HCT116 (cell line): ENCODE results near the gene CAV2. TPM values are rescaled to one million over a fixed set of nuclear protein-coding genes. Genes with fewer than 3 reads are reported as not detected.
A peak's percentile ranks its signal among the peaks of the same experiment; 100 is the strongest.

Experiments used
- ATAC-seq: fragments of 200-7000 bp; cut with Tn5 transposase; 2 replicates; pipeline ENCODE4 v1.9.1; 2020; ENCODE audit warnings: mild to moderate bottlenecking, moderate library complexity
- BruUV-seq: library from RNA; stranded (reverse); fragments of 400-500 nt; replicated peaks from 2 replicates; lab custom pipeline; 2021; lab: Mats Ljungman, UMichigan
- CTCF ChIA-PET: fragments of 300-600 bp; sonication (Branson Sonifier 250); formaldehyde crosslinking; loops from one replicate; lab custom pipeline; 2021; ENCODE audit warnings: antibody characterized with exemption; lab: Charles Lee
- POLR2A ChIA-PET: fragments of 300-600, 350-600 bp; sonication (Branson Sonifier 250); formaldehyde crosslinking; loops from one replicate; lab custom pipeline; 2021; ENCODE audit warnings: antibody characterized with exemption; lab: Charles Lee
- RAD21 ChIA-PET, 2 experiments: fragments of 300-600 bp; sonication (Branson Sonifier 250); formaldehyde crosslinking; loops; one replicate each; lab custom pipeline; 2023; ENCODE audit warnings: low total read pairs in 2 of 2; ENCODE audit not compliant: uncharacterized antibody in 2 of 2, unreplicated experiment in 2 of 2, low non-redundant PET in 1 of 2; lab: Charles Lee
- DNase-seq: peaks from one replicate; pipeline ENCODE4 v3.0.0-alpha.2; 2010; ENCODE audit warnings: low read depth, low spot score
- H2AFZ ChIP-seq: fragments of 200-600 bp; shearing (Covaris generic), sonication (generic); 2 replicates; pipeline ENCODE4 v1.6.1; 2017; ENCODE audit warnings: low read depth, mixed run types, mixed read lengths, antibody characterized with exemption, low read length; ENCODE audit not compliant: poor library complexity, severe bottlenecking
- H3K27ac ChIP-seq: 2 replicates; pipeline ENCODE4 v1.5.1; 2012; ENCODE audit warnings: low read depth, low read length
- H3K27me3 ChIP-seq: fragments of 200-600 bp; sonication (generic); 2 replicates; pipeline ENCODE4 v1.6.1; 2016; ENCODE audit warnings: mixed run types, low read length, mixed read lengths; ENCODE audit not compliant: insufficient read depth
- H3K36me3 ChIP-seq, 2 experiments: fragments of 200-500 bp in 1 of 2; fragments of 200-600 bp in 1 of 2; sonication (Bioruptor generic) in 1 of 2; sonication (generic) in 1 of 2; 2 replicates each; pipeline versions ENCODE4 v1.5.1 to v1.6.1; 2014 to 2016; ENCODE audit warnings: low read length in 2 of 2, inconsistent platforms in 1 of 2, mixed read lengths in 1 of 2, mixed run types in 1 of 2; ENCODE audit not compliant: insufficient read depth in 2 of 2, control insufficient read depth in 1 of 2
- H3K4me1 ChIP-seq, 2 experiments: fragments of 200-600 bp in 1 of 2; sonication (generic) in 1 of 2; 2 replicates each; pipeline versions ENCODE4 v1.5.1 to v1.6.1; 2012 to 2017; ENCODE audit warnings: low read length in 2 of 2, inconsistent platforms in 1 of 2, mild to moderate bottlenecking in 1 of 2, mixed read lengths in 1 of 2, mixed run types in 1 of 2, moderate library complexity in 1 of 2; ENCODE audit not compliant: insufficient read depth in 2 of 2, control insufficient read depth in 1 of 2
- H3K4me2 ChIP-seq: fragments of 200-600 bp; sonication (generic); 2 replicates; pipeline ENCODE4 v1.6.1; 2017; ENCODE audit warnings: mixed run types, low read length, mixed read lengths
- H3K4me3 ChIP-seq, 2 experiments: fragments of 200-600 bp in 1 of 2; sonication (generic) in 1 of 2; replicated peaks in 1 of 2; 2 replicates each; pipeline ENCODE4 v1.5.1; 2011 to 2016; ENCODE audit warnings: low read length in 2 of 2, control low read depth in 1 of 2, low read depth in 1 of 2, mild to moderate bottlenecking in 1 of 2, mixed read lengths in 1 of 2, mixed run types in 1 of 2
- H3K79me2 ChIP-seq: fragments of 200-600 bp; sonication (generic); 2 replicates; pipeline ENCODE4 v1.6.1; 2017; ENCODE audit warnings: mild to moderate bottlenecking, mixed run types, low read length, moderate library complexity, mixed read lengths; ENCODE audit not compliant: insufficient read depth
- H3K9ac ChIP-seq: fragments of 200-600 bp; sonication (generic); 2 replicates; pipeline ENCODE4 v1.6.1; 2016; ENCODE audit warnings: low read length, mixed read lengths
- H3K9me2 ChIP-seq: fragments of 200-600 bp; sonication (generic), shearing (Covaris generic); 2 replicates; pipeline ENCODE4 v1.6.1; 2017; ENCODE audit warnings: mixed run types, mild to moderate bottlenecking, moderate library complexity; ENCODE audit not compliant: insufficient read depth
- H3K9me3 ChIP-seq, 2 experiments: fragments of 200-500 bp in 1 of 2; fragments of 200-600 bp in 1 of 2; sonication (Bioruptor generic) in 1 of 2; sonication (generic) in 1 of 2; 2 replicates each; pipeline ENCODE4 v1.6.1; 2014 to 2017; ENCODE audit warnings: low read length in 2 of 2, mixed read lengths in 2 of 2, inconsistent platforms in 1 of 2, low read depth in 1 of 2, mild to moderate bottlenecking in 1 of 2, mixed run types in 1 of 2, moderate library complexity in 1 of 2; ENCODE audit not compliant: control insufficient read depth in 1 of 2, insufficient read depth in 1 of 2
- H4K20me1 ChIP-seq: fragments of 200-600 bp; sonication (generic), shearing (Covaris generic); 2 replicates; pipeline ENCODE4 v1.6.1; 2017; ENCODE audit warnings: mixed run types, mild to moderate bottlenecking, moderate library complexity; ENCODE audit not compliant: insufficient read depth
- SIN3A ChIP-seq: IDR thresholded peaks from 2 replicates; pipeline ENCODE4 v1.6.1; 2012; ENCODE audit warnings: low read depth
- ZBTB33 ChIP-seq: IDR thresholded peaks from 2 replicates; pipeline ENCODE4 v1.6.1; 2011; ENCODE audit warnings: mild to moderate bottlenecking, low read length, moderate library complexity; ENCODE audit not compliant: insufficient replicate concordance; ENCODE audit errors: extremely low read depth
- intact Hi-C: fragments of 100-400 bp; cut with micrococcal nuclease; formaldehyde crosslinking; loops from 2 replicates; pipeline ENCODE4 v1.10.0; 2022
- total RNA-seq: library from RNA; stranded (reverse); gene quantifications from one replicate; pipeline ENCODE4 v1.2.1, GENCODE V29; 2021; ENCODE audit not compliant: unreplicated experiment

Gene CAV2
- total RNA-seq, 1 experiment from 2014 or later: 157 TPM

GRCh38 chr7:116500078-116500853, 728 bp downstream of the CAV2 start:
- peak overlapping the region; percentile 98 for H3K9ac ChIP-seq
- no peaks in the 10 kb centered on the region for H3K9me2 ChIP-seq
- BruUV-seq: no TSS peak
- ChIA-PET CTCF (interaction anchor here (1.0 kb wide), 1 partner anchor 91 kb away, joined by 3 read pairs; no protein-coding TSS in a partner anchor), RAD21 (interaction anchor here (1.2 to 1.4 kb wide), 2 partner anchors 26 kb away, joined by 3 to 6 read pairs; no protein-coding TSS in a partner anchor), POLR2A (interaction anchor here (0.9 to 1.6 kb wide), 3 partner anchors 11 to 243 kb away, joined by 3 to 6 read pairs (median 4); no protein-coding TSS in a partner anchor)
- H3K27ac ChIP-seq: peak overlapping the region; percentile 98
- peaks cover 23 to 61% of the 10 kb centered on the region in 2 experiments for H3K4me1 ChIP-seq
- peak overlapping the region; percentile 73 to 95 for H3K4me3 ChIP-seq
- peak overlapping the region; percentile 84 for H3K4me2 ChIP-seq
- DNase-seq (no peak), ATAC-seq (peak; percentile 18)
- TF ChIP-seq ZBTB33 (no peak), SIN3A (peak; percentile 50)
- peaks cover 0 to 7% of the 10 kb centered on the region in 2 experiments; a peak in 1 of 4 replicates for H3K9me3 ChIP-seq
- no peak overlapping the region for H2AFZ ChIP-seq
- peaks cover 0 to 40% of the 10 kb centered on the region in 2 experiments; a peak in 2 of 4 replicates for H3K36me3 ChIP-seq
- no peaks in the 10 kb centered on the region for H4K20me1 ChIP-seq
- H3K27me3 ChIP-seq: no peaks in the 10 kb centered on the region
- intact Hi-C loops: loop anchor here (5.0 kb wide), 1 partner anchor 143 kb away; no protein-coding TSS in a partner anchor
- H3K79me2 ChIP-seq: peaks cover 56% of the 10 kb centered on the region
